Measurements from ENCODE around the gene DAGLB.

The DAGLB gene

GRCh38 chr7:6365451-6365850, 82.3 kb downstream of the DAGLB start:
- DNase-seq (ENCODE audit: low read depth), result no peak

GRCh38 chr7:6360841-6361240, 86.9 kb downstream of the DAGLB start:
- no peak for DNase-seq (ENCODE audit: low read depth)

GRCh38 chr7:6359734-6360133, 88.0 kb downstream of the DAGLB start:
- no peak for DNase-seq (ENCODE audit: low read depth)

All from HS-27A (cell line).